Mesothelial cell of epicardium (in vitro differentiated cells): ENCODE measurements around the gene FILIP1L. TPM values are rescaled to one million over a fixed set of nuclear protein-coding genes. Genes with fewer than 3 reads are reported as not detected.

ENCODE experiments used
- DNase-seq, 2 experiments: peaks; one replicate each; pipeline ENCODE4 v3.0.0; 2021; ENCODE audit warnings: low spot score in 2 of 2; ENCODE audit not compliant: unreplicated experiment in 2 of 2
- H3K27ac Mint-ChIP-seq: 2 replicates; pipeline ENCODE4 v1.8.0; 2021; ENCODE audit warnings: mixed read lengths
- H3K27me3 Mint-ChIP-seq: 2 replicates; pipeline ENCODE4 v1.8.0; 2021; ENCODE audit warnings: low read depth, mixed read lengths
- H3K36me3 Mint-ChIP-seq: 2 replicates; pipeline ENCODE4 v1.8.0; 2021; ENCODE audit warnings: mixed read lengths
- H3K4me1 Mint-ChIP-seq: 2 replicates; pipeline ENCODE4 v1.8.0; 2021; ENCODE audit warnings: mixed read lengths
- H3K4me3 Mint-ChIP-seq: 2 replicates; pipeline ENCODE4 v1.8.0; 2021; ENCODE audit warnings: mild to moderate bottlenecking, moderate library complexity, mixed read lengths
- H3K9me3 Mint-ChIP-seq: 2 replicates; pipeline ENCODE4 v1.8.0; 2021; ENCODE audit warnings: mixed read lengths
- CTCF ChIP-seq: fragments of 200-600 bp; sonication (generic); IDR thresholded peaks from one replicate; pipeline ENCODE4 v1.5.0; 2021; ENCODE audit warnings: antibody characterized with exemption; ENCODE audit not compliant: unreplicated experiment
- total RNA-seq: library from RNA; stranded (reverse); gene quantifications from 3 replicates; pipeline ENCODE4 v1.2.1, GENCODE V29; 2021

The FILIP1L gene
- total RNA-seq, 1 donor from 2014 or later: 15.7 TPM

GRCh38 chr3:100007313-100007712 is 107.0 kb downstream of the FILIP1L start:
- Mint-ChIP-seq H3K27me3 (no peaks in the 10 kb centered on the region), H3K36me3 (peaks cover 4% of the 10 kb centered on the region), H3K9me3 (no peaks in the 10 kb centered on the region), H3K4me3 (no peak overlapping the region), H3K4me1 (peaks cover 46% of the 10 kb centered on the region), H3K27ac (peak overlapping the region; percentile 37)
- DNase-seq: no peak
- no peak for TF ChIP-seq CTCF

GRCh38 chr3:100006570-100007271 is 107.6 kb downstream of the FILIP1L start:
- no peaks in the 10 kb centered on the region for H3K9me3 Mint-ChIP-seq
- peak overlapping the region; percentile 45 for H3K27ac Mint-ChIP-seq
- H3K4me3 Mint-ChIP-seq: no peak overlapping the region
- TF ChIP-seq CTCF: no peak
- peaks cover 52% of the 10 kb centered on the region for H3K4me1 Mint-ChIP-seq
- peaks cover 4% of the 10 kb centered on the region for H3K36me3 Mint-ChIP-seq
- no peak for DNase-seq
- no peaks in the 10 kb centered on the region for H3K27me3 Mint-ChIP-seq

GRCh38 chr3:100005665-100006393 is 108.5 kb downstream of the FILIP1L start:
- Mint-ChIP-seq H3K4me1 (peaks cover 61% of the 10 kb centered on the region), H3K4me3 (no peak overlapping the region), H3K27ac (peak overlapping the region; percentile 91), H3K36me3 (peaks cover under 1% of the 10 kb centered on the region), H3K27me3 (no peaks in the 10 kb centered on the region), H3K9me3 (no peaks in the 10 kb centered on the region)
- no peak for DNase-seq
- TF ChIP-seq CTCF: no peak

- Mint-ChIP-seq H3K27ac (peak overlapping the region; percentile 19), H3K9me3 (no peaks in the 10 kb centered on the region), H3K36me3 (no peaks in the 10 kb centered on the region)
Observed at GRCh38 chr3:100004931-100005330, 109.4 kb downstream of the FILIP1L start.

More at GRCh38 chr3:100004931-100005330, 109.4 kb downstream of the FILIP1L start:
- TF ChIP-seq CTCF: no peak
- no peak for DNase-seq
- peaks cover 62% of the 10 kb centered on the region for H3K4me1 Mint-ChIP-seq
- no peak overlapping the region for H3K4me3 Mint-ChIP-seq
- no peaks in the 10 kb centered on the region for H3K27me3 Mint-ChIP-seq
